ENCODE measurements around the gene AGAP1.

The AGAP1 gene

GRCh38 chr2:235552671-235553070 lies 58.8 kb downstream of the AGAP1 start:
- no peak for DNase-seq

GRCh38 chr2:235553291-235553690 lies 59.4 kb downstream of the AGAP1 start:
- DNase-seq: no peak

GRCh38 chr2:235553696-235554100 lies 59.9 kb downstream of the AGAP1 start:
- DNase-seq: no peak

GRCh38 chr2:235554385-235554784 lies 60.5 kb downstream of the AGAP1 start:
- no peak for DNase-seq

GRCh38 chr2:235554936-235555335 lies 61.1 kb downstream of the AGAP1 start:
- no peak for DNase-seq

GRCh38 chr2:235555371-235555770 lies 61.5 kb downstream of the AGAP1 start:
- DNase-seq: no peak

GRCh38 chr2:235556086-235556485 lies 62.2 kb downstream of the AGAP1 start:
- DNase-seq: no peak

- no peak for DNase-seq
These were observed 63.1 kb downstream of the AGAP1 start for GRCh38 chr2:235556901-235557300.

GRCh38 chr2:235557903-235558302 lies 64.1 kb downstream of the AGAP1 start:
- DNase-seq: no peak

GRCh38 chr2:235558572-235558971 lies 64.7 kb downstream of the AGAP1 start:
- DNase-seq: no peak

- no peak for DNase-seq
These were observed 66.5 kb downstream of the AGAP1 start for GRCh38 chr2:235560345-235560744.

- no peak for DNase-seq
These were observed 67.6 kb downstream of the AGAP1 start for GRCh38 chr2:235561450-235561849.

GRCh38 chr2:235562065-235562747 lies 68.4 kb downstream of the AGAP1 start:
- DNase-seq: no peak

- DNase-seq: no peak
These were observed 69.4 kb downstream of the AGAP1 start for GRCh38 chr2:235563056-235563910.

- DNase-seq: no peak
These were observed 70.2 kb downstream of the AGAP1 start for GRCh38 chr2:235564066-235564465.

GRCh38 chr2:235564884-235565530 lies 71.2 kb downstream of the AGAP1 start:
- DNase-seq: no peak

GRCh38 chr2:235566415-235566814 lies 72.6 kb downstream of the AGAP1 start:
- no peak for DNase-seq

- no peak for DNase-seq
These were observed 73.2 kb downstream of the AGAP1 start for GRCh38 chr2:235566931-235567495.

- DNase-seq: no peak
These were observed 74.0 kb downstream of the AGAP1 start for GRCh38 chr2:235567842-235568241.

- no peak for DNase-seq
These were observed 74.6 kb downstream of the AGAP1 start for GRCh38 chr2:235568431-235568830.

- DNase-seq: no peak
These were observed 76.0 kb downstream of the AGAP1 start for GRCh38 chr2:235569837-235570236.

- DNase-seq: no peak
These were observed 76.4 kb downstream of the AGAP1 start for GRCh38 chr2:235570256-235570655.

GRCh38 chr2:235570966-235571692 lies 77.3 kb downstream of the AGAP1 start:
- no peak for DNase-seq
